ENCODE data around the gene PDE6C.
A peak's percentile ranks its signal among the peaks of the same experiment; 100 is the strongest.

PDE6C gene

GRCh38 chr10:93593749-93594148 lies 18.6 kb upstream of the PDE6C start:
- FAIRE-seq (no peak), DNase-seq (ENCODE audit: insufficient read length, low spot score) (no peak)

- FAIRE-seq (no peak), DNase-seq (ENCODE audit: insufficient read length, low spot score) (no peak)
These were observed 17.8 kb upstream of the PDE6C start for GRCh38 chr10:93594518-93594917.

DNA sequence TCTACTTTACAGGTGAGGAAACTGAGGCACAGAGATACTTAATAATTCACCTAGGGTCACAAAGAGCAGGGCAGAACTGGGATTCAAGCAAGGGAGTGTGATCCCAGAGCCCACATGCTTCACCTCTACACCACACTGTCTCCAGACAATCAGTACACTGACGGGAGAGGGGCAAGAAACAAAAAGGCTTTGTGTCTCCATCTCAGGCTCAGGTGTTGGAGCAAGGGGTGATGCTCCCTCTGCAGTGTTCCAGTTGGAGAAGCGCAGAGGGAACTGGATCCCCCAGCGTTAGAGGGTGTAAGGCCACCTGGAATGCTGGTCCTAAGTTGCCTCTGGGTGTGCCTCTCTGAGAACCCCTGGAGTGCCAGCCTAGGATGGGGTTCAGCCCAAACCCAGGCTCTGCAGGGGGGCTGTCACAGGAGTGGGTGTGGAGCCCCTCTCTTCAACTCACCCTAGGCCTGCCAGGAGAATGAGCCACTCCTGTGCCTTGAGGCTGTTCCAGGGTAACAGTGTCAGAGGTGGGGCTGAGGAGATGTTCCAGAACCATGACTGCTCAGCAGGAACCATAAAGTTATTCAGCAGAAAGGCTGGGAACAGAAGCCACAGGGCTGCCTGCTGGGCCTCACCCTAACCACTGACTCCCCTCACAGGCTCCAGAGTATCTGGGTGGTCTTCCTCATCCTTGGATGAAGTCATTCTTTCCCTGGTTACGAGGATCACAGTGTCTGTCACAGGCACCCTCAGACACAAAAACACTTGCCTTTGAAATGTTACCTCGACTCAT lies 16.8 kb upstream of the PDE6C start:
- DNase-seq (ENCODE audit: insufficient read length, low spot score) = no peak
- FAIRE-seq = no peak

- FAIRE-seq (no peak), DNase-seq (ENCODE audit: insufficient read length, low spot score) (no peak)
These were observed 15.8 kb upstream of the PDE6C start for GRCh38 chr10:93596539-93596938.

- FAIRE-seq = no peak
- no peak for DNase-seq (ENCODE audit: insufficient read length, low spot score)
These were observed 15.2 kb upstream of the PDE6C start for GRCh38 chr10:93597075-93597599.

GRCh38 chr10:93598157-93598556 lies 14.2 kb upstream of the PDE6C start:
- DNase-seq (ENCODE audit: insufficient read length, low spot score) = no peak
- FAIRE-seq = no peak

GRCh38 chr10:93599335-93599734 lies 13.0 kb upstream of the PDE6C start:
- FAIRE-seq = no peak

GRCh38 chr10:93599778-93600177 lies 12.6 kb upstream of the PDE6C start:
- no peak for FAIRE-seq
- no peak for DNase-seq (ENCODE audit: insufficient read length, low spot score)

More at GRCh38 chr10:93599335-93599734, 13.0 kb upstream of the PDE6C start:
- no peak for DNase-seq (ENCODE audit: insufficient read length, low spot score)

GRCh38 chr10:93600446-93601145 lies 11.7 kb upstream of the PDE6C start:
- FAIRE-seq (no peak), DNase-seq (ENCODE audit: insufficient read length, low spot score) (peak; percentile 32)

GRCh38 chr10:93601146-93601773 lies 11.1 kb upstream of the PDE6C start, which contains the start of gene RBP4:
RBP4 (minus strand) TSS chr10:93601235; CDS start chr10:93601028, 207 bp downstream.
- DNase-seq (ENCODE audit: insufficient read length, low spot score) (peak; percentile 26), FAIRE-seq (no peak)

- FAIRE-seq (no peak), DNase-seq (ENCODE audit: insufficient read length, low spot score) (no peak)
These were observed 10.6 kb upstream of the PDE6C start for GRCh38 chr10:93601774-93602162.

DNA sequence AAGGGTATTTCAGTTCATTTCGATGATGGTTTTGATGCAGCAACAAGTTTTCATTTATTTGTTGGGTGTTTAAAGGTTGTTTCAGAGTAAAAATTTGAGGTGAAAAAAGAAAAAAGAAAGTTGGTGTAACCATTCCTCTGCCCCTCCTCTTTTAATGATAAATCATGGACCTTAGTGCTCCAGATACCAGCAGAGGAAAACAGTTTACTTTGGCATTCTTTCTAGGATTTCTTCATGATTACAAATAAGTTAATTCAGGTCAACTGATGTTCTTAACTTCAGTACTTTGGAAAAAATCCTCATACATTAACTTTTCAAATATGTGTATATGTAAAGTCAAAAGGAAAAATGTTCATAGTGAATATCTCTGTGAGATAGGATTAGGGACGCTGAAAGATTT lies 9.3 kb upstream of the PDE6C start:
- no peak for DNase-seq (ENCODE audit: insufficient read length, low spot score)
- no peak for FAIRE-seq

- no peak for FAIRE-seq
- DNase-seq (ENCODE audit: insufficient read length, low spot score) = no peak
These were observed 8.2 kb upstream of the PDE6C start for GRCh38 chr10:93604146-93604545.

DNA sequence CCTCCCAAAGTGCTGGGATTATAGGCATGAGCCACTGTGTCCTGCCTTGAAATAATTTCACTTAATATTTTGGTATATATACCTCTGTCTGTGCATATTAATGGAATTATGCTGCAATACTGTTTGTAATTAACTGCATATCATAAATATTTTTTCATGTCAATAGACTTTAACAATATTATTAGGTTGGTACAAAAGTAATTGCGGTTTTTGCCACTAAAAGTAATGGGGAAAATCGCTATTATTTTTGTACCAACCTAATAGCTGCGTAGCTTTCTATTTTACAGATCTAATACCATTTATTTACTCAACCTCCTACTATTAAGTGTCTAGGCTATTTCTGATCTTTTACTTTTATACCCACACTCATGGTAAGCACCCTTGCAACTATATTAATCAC lies 3.9 kb upstream of the PDE6C start:
- DNase-seq (ENCODE audit: insufficient read length, low spot score) = no peak

GRCh38 chr10:93613126-93613525 lies 789 bp downstream of the PDE6C start:
- DNase-seq (ENCODE audit: insufficient read length, low spot score) = no peak
- no peak for FAIRE-seq

More for the DNA sequence above, 3.9 kb upstream of the PDE6C start:
- no peak for FAIRE-seq

GRCh38 chr10:93614101-93614825 lies 1.9 kb downstream of the PDE6C start:
- no peak for DNase-seq (ENCODE audit: insufficient read length, low spot score)
- no peak for FAIRE-seq

GRCh38 chr10:93615576-93616235 lies 3.4 kb downstream of the PDE6C start:
- FAIRE-seq (no peak), DNase-seq (ENCODE audit: insufficient read length, low spot score) (no peak)

DNA sequence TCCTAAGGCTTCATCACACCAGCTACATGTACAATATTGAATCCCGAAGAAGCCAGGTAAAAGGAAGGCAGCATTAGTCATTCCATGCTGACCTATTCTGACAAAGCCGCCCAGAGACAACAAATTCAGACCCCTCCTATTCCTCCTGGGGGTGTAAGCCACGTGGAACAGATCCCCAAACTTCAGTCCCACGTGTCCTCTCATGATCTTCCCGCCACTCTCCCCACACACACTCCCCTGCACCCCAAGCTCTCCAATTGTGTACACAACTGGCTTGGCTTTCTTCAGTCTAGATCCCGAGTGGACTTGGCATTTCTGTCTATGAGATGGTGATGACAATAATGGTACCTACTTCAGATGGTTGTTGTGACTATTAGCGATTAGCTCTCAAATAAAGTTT lies 8.6 kb downstream of the PDE6C start:
- DNase-seq (ENCODE audit: insufficient read length, low spot score) = no peak
- no peak for FAIRE-seq

DNA sequence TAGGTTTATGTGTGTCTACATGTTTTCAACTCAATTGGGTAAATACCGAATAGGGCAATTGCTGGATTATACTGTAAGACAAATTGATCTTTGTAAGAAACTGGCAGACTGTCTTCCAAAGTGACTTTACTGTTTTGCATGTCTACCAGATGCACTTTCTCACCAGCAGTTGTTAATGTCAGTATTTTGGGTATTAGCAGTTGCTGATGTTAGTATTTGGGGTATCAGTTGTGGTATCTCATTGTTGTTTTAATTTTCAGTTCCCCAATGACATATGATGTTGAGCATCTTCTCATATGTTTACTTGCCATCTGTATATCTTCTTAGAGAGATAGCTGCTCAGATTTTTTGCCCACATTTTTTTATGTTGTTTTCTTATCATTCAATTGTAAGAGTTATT lies 10.6 kb downstream of the PDE6C start:
- no peak for FAIRE-seq
- DNase-seq (ENCODE audit: insufficient read length, low spot score) = no peak

- FAIRE-seq = no peak
These were observed 16.5 kb downstream of the PDE6C start for GRCh38 chr10:93628858-93629257.

More at GRCh38 chr10:93628858-93629257, 16.5 kb downstream of the PDE6C start:
- no peak for DNase-seq (ENCODE audit: insufficient read length, low spot score)
